HPDE6-E6E7 (cell line): Measurements from ENCODE around the gene THRB.

Experiments used
- DNase-seq: peaks from one replicate; pipeline ENCODE4 v3.0.0; 2011; ENCODE audit warnings: missing footprints; ENCODE audit errors: extremely low spot score

Gene THRB

DNA sequence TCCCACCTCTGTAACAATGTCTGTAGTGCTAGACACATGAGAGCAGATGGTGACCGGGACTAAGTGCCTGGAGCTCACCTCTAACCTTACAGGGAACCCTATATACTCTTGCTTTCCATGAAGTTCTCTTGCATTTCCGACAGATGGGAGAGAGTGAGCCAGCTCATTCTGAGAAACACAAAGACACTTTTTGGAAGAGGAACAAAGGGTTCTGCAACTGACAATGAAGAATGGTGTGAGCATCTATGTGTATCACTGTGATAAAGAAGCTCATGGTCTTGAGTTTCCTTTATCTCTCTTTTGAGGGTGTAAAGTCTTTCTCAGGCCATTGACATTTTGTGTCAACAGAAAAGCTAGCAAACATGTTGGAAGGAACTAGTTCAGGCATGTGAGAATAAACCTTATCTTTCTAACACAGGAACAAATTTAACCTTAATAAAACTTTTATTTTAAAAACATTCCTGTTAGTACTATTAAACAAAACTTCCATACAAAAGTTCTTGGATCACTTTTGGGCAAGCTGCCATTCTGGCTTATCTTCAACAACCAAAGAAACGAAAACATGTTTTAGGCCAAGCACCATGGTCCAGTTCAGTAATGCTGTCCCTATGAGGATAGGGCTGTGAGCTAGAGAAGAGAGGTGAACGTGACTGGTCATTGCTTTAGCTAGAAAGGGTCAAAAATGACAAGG, 142.7 kb downstream of the THRB start:
- DNase-seq, result no peak

DNA sequence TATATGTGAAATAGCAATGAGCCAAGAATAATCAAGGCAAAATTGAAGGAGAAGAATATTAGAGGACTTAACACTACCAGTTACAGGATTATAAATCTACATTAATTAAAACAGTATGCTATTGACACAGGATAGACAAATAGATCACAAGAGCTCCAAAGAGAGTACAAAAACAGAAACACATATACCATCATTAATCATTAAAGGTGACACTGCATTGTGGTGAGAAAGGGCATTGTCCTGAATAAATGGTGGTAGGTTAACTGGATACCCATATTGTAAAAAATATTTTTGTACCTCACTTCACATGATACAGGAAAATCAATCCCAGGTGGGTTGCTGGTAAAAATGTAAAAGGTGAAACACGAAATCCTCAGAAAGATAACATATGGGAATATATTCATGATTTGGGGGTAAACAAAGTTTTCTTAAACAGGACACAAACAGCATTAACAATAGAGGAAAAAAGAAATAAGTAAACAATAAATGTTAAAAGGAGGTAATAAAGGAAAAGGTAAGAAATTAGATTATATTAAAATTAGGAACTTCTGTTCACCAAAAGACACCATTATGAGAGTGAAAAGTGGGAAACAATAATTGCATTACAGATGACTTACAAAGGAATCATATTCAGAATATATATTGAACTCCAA, 145.2 kb downstream of the THRB start:
- no peak for DNase-seq

DNA sequence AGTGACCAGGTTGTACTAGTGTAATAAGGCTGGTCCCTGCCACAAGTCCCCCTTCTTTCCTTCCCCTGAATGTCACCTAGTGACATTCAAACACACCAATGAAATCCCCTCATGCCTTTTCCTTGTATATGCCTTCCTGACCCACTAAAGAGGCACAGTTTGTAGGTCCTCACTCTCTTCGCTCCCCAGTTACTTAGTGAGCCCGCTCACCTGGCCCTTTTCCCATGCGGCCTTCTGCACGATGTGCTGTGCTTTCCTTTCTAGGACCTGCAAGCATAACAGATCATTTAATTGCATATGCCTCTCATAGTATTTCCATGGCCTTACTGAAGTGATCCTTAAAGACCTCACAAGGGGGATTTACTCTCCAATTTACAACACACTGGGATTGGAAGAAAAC, 146.3 kb downstream of the THRB start:
- DNase-seq, result no peak

GRCh38 chr3:24344784-24345439, 149.7 kb downstream of the THRB start:
- DNase-seq, result no peak

DNA sequence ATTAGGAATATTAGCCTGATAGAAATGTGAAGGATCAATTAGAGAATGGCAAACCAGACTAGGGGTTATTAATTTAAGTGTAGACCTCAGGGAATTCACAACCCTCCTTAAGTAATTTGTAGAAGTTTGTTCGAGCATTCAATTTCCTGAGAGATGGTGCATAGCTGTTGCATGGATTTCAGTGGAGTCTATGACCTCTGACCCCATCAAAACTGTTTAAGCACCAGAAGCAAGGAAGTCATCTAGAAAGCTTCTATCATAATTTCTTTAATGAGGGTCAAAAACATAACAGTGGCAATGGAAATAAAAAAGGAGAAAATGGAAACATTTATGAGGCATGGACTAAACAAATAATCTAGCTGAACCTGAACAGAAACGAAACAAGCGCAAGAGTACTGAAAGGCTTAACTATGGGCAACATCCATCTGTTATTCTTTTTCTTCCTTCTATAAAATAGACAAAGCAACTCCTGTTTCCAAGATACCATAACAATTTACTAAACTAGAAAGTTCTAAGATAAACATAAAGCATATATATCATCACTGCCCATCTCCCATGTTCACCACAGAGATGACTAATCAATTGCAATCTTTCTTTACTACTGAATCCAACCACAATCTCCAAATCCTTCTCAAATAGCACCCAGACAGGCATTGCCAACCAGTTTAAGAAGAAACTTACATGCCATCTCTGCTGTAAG, 151.4 kb downstream of the THRB start:
- DNase-seq, result no peak

GRCh38 chr3:24342275-24342674, 152.4 kb downstream of the THRB start:
- no peak for DNase-seq

GRCh38 chr3:24341668-24342067, 153.0 kb downstream of the THRB start:
- no peak for DNase-seq

- no peak for DNase-seq
Observed at GRCh38 chr3:24340966-24341365, 153.7 kb downstream of the THRB start.

- no peak for DNase-seq
Observed at GRCh38 chr3:24340161-24340560, 154.5 kb downstream of the THRB start.

DNA sequence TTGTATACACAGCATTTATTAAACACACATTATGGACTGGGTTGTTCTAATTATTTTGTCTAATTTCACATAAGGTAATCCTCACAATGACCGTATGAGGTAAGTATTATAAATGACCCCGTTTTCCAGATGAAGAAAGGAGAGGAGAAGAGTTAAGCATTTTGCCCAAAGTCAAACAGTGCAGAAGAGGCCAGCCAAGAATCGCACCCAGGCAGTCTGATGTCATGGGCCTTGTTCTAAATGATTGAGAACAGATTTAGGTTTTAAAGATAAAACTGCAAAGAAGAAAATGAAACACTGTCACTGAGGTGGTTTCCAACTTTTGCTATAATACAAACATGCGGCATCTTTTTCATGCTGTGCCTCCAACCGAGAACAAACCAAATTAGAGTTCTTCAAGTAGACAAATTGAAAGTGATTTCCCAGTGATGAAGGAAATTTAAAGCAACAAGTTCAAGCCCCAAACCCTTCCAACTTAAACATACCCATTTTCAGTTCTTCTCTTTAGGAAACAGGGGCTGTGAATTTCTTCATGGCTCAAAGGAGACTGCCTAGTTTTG, 155.3 kb downstream of the THRB start:
- no peak for DNase-seq

DNA sequence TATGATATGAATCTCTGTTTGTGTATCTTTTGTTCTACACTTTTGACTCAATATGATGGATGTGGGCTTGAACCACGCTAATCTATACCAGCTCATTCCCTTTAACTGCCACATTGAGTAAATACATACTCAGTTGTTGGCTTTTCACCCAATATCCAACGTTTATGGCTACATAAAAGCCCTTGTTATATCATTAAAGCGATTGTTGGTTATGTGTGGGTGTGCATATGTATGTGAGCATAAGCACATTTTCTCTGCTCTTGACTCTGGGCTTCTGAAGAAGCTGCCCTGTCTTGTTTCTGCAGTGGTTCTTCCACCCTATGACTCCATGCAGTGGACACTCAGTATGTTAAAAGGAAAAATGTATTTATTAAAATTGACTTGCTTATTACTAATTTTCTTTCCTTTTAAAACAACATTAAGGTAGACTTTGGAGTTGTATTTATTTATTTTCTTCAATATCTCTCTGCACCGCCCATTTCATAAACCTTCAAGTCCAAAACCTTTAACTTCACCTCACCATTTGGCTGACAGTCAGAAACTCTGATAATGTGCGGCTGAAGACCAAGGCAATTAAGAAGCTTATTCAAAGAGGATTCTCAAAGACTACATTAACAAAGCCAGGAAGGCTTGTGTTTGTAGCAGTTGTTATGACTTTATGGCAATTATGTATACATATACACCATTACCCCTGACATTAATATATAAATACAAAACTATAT, 156.1 kb downstream of the THRB start:
- DNase-seq, result no peak

DNA sequence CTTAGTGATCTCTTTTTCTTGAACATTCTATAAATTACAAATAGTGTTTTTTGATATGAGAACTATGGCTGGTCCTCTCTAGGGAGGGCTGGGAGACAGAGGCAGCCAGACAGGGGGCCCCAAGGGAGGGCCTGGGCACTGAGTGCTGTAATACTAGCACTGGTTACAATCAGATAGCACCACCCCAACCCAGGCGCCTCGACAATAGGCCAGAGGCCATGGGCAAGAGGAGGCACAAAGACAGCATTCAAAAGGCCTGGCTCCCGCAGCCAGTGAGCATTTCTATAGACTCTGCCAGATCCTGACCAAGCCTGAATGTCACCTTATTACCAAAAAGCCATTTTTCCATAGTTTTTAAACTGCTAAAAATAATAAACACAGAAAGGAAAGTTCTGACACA, 158.5 kb downstream of the THRB start:
- DNase-seq, result no peak

- no peak for DNase-seq
Observed at GRCh38 chr3:24332092-24332491, 162.6 kb downstream of the THRB start.

- DNase-seq, result no peak
Observed at GRCh38 chr3:24323272-24323671, 171.4 kb downstream of the THRB start.

DNA sequence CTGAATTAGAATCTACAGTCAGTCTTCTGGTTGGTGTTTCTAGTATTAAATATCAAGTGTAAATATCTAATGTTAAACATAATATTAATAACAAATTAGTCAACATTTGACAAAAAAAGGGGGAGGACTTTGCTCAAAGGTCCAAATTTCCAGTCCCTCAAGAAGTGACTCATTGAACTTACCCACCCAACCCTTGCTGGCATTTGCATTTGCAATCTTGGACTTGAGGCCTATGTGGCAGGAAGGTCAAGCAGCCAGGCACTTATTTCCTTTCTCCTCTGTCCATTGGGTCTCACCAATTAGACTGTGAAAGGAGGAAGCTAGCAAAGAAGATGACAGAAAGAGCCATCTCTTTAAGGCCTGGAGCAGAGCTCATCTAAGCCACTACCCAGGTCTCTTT, 174.0 kb downstream of the THRB start:
- no peak for DNase-seq

- peak; percentile 4 for DNase-seq
Observed at GRCh38 chr3:24318677-24319287, 175.9 kb downstream of the THRB start.

GRCh38 chr3:24316887-24317383, 177.7 kb downstream of the THRB start:
- DNase-seq, result peak; percentile 9

GRCh38 chr3:24315971-24316370, 178.7 kb downstream of the THRB start:
- no peak for DNase-seq

GRCh38 chr3:24315356-24315755, 179.3 kb downstream of the THRB start:
- DNase-seq, result no peak

GRCh38 chr3:24311881-24312280, 182.8 kb downstream of the THRB start:
- DNase-seq, result no peak

GRCh38 chr3:24310887-24311286, 183.8 kb downstream of the THRB start:
- DNase-seq, result no peak
